Measurements from ENCODE around the gene UVSSA.
"Not testable (repeated sequence)": the region's sequence is repeated elsewhere in the genome, so short reads cannot be mapped to it uniquely, and the experiment has no call there.

UVSSA gene

DNA sequence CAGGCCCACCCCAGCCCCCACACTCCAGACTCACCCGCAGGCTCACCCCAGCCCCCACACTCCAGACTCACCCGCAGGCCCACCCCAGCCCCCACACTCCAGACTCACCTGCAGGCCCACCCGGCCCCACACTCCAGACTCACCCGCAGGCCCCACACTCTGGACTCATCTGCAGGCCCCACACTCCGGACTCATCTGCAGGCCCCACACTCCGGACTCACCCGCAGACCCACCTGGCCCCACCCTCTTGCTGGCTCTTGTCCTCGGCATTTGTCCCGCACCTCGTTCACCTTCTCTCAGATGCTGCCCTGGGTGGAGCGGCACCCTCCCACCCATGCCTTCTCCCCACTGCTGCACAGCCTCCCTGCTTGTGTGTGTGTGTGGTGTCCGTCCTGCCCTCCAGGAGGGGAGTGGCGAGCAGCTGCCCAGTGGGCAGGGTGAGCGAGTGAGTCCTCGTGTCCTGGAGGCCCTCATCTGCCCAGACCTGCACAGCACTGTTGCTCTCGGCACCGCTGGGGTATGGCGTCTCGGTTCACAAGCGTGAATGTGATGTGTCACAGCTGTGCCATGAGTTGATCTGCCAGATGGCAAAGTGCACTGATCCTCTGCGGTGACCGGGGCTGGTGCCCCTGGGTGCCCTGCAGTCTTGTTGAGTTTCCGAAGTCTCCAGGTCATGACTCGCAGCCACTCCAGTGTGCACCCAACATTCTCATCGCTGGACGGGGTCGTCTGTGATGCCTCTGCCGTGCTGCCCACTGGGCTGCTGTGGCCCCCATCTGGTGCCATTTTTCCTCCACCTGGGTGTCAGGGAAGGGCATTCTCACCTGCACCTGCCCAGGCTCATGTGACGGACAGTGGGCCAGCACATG is 29.6 kb upstream of the UVSSA start:
- DNase-seq, result no peak

DNA sequence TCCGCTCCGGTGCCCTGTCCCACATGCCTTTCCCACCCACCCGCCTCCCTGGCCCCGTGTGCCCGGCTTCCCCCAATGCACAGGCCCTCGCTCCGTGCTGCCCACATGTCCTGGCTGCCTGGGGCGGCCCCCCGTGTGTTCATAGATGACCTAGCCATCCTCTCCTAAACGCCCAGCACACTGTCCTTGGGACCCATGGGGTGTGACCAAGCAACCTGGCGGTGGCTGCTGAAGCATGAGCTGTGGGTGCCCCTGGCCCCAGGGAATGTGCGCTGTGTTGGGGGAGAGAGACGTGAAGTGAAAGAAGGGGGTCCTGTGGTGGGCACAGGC is 29.0 kb upstream of the UVSSA start:
- DNase-seq, result no peak

DNA sequence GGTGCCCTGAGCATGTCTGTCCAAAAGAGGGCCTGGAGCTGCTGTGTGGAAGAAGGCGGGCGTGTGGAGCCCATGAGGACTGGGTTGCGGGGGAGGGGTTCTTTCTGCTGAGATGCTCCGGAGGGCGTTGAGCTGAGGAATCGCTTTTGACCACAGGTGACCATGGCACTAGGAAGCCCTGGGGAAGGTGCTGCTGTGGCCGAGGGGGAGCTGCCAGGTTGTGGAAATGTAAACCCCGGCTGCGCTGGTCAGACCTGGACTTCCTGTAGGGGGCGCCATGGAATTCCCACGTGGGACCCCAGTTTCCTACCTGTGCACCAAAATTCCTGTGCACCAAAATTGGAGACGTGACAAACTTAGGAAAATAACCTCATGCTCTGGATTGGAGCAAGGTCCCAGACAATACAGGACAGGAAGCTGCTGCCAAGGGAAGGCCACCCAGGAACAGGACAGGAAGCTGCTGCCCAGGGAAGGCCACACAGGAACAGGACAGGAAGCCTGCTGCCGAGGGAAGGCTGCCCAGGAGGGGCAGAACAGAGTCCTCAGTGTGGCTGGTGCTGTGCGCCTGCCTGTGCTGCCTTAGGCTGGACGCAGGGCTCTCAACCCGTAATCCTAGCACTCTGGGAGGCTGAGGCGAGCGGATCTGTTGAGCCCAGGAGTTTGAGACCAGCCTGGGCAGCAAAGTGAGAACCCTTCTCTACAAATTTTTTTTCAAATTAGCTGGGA is 28.4 kb upstream of the UVSSA start:
- DNase-seq, result no peak

DNA sequence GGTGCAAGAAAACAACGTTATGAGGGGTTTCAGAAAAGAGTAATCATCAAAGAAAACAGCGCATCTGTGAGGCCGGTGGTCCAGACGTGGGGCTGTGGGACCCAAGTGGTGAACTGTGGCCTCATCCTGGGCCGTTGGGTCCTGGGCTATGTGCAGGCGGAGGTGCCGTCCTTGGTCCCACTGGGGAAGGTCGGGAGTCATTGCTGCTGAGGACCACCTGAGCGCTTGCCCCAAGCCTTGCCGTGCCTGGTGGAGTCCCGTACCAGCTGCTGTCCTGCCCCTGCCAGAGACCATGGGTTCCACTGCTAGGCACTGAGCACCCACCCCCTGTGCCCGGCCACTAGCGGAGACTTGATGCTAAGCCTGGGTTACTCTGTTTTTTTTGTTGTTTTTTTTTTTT is 25.5 kb upstream of the UVSSA start:
- no peak for DNase-seq

DNA sequence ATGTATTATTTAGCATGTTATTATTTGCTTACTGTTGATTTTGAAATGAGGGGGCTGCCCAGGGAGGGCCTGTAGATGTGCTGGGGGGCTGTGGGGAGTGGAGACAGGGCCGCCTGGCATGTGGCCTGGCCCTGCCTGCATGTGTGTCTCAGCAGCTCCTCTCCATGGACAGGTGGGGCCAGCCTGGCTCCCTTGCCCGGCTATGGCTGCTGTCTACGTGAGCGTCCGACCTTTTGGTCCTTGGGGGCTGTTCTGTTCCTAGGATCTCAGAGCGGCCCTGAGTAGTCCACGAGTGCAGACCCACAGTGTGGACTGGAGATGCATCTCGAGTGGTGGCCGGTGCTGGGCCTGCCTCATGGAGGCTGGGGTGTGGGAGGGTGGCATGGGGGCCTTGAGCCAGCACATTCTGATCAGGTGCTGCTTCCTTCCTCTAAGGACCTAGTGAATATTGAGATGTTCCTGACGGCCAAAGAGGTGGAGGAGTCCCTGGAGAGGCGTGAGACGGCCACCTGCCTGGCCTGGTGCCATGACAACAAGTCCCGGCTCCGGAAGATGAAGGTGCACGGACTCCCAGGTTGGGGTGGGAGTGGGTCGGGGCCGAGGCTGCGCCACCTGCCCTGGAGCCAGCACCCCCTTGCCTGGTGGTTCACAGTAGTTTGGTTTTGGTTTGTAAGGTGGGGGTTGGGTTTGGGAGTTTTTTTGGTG is 24.9 kb upstream of the UVSSA start:
- no peak for DNase-seq

DNA sequence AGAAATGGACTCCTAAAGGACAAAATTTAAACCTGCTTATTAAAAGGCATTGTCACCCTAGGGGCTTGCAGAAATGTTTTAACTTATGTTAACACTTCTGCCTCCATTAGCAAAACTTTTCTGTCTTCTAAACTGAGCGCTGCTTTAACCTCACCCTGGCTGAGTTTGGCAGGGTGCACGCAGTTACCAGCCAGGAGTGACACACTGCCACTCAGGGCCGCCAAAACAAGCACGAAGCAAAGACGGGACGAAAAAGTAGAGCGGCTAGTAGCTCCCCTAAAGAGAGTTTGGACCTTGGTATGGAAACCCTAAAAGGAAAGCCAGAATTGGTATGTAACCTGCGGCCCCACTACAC is 23.8 kb upstream of the UVSSA start:
- no peak for DNase-seq

DNA sequence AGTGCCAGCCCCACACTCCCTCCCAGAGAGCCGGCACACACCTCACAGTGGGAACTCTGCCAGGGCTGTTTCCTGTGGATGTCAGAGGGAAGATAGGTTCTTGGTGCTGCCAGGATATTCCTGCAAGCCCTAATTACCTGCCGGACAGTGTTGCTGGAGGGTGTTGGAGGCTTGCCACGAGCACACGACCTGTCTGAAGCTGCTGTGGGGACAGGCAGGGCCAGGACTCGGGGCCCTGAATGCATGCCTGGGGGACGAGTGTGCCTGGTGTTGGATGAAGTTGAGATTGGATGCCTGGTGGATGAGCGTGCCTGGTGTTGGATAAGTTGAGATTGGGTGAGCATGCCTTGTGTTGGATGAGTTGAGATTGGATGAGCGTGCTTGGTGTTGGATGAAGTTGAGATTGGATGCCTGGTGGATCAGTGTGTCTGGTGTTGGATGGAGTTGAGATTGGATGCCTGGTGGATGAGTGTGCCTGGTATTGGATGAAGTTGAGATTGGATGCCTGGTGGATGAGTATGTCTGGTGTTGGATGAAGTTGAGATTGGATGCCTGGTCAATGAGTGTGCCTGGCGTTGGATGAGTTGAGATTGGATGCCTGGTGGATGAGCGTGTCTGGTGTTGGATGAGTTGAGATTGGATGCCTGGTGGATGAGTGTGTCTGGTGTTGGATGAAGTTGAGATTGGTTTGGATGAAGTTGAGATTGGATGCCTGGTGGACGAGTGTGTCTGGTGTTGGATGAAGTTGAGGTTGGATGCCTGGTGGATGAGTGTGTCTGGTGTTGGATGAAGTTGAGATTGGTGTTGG is 23.2 kb upstream of the UVSSA start:
- DNase-seq, result no peak

DNA sequence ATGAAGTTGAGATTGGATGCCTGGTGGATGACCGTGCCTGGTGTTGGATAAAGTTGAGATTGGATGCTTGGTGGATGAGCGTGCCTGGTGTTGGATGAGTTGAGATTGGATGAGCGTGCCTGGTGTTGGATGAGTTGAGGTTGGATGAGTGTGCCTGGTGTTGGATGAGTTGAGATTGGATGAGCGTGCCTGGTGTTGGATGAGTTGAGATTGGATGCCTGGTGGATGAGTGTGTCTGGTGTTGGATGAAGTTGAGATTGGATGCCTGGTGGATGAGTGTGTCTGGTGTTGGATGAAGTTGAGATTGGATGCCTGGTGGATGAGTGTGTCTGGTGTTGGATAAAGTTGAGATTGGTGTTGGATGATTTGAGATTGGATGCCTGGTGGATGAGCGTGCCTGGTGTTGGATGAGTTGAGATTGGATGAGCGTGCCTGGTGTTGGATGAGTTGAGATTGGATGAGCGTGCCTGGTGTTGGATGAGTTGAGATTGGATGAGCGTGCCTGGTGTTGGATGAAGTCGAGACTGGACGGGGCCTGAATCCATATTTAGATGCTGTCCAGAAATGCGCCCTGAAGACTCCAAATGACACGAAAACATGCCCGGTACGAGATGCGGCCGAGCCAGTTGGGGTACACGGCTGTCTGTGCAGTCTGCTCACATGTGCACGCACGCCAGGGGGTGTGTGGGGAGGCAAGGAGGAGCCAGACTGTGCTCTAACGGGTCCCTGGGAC is 22.4 kb upstream of the UVSSA start:
- DNase-seq, result not testable (repeated sequence)

DNA sequence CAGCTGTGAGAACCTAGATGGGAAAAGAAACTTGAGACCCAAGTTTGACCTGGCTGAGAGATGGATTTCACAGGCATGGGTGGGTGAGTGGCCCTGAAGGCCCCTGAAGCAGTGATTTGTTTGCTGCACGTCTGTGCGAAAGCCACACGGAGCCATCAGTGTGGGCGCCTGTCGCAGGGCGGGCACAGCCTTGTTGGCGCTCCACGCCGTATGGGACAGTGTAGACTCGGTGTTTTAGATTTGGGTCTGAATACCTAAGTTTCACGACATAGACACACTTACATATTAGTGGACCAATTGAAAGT is 21.9 kb upstream of the UVSSA start:
- no peak for DNase-seq

DNA sequence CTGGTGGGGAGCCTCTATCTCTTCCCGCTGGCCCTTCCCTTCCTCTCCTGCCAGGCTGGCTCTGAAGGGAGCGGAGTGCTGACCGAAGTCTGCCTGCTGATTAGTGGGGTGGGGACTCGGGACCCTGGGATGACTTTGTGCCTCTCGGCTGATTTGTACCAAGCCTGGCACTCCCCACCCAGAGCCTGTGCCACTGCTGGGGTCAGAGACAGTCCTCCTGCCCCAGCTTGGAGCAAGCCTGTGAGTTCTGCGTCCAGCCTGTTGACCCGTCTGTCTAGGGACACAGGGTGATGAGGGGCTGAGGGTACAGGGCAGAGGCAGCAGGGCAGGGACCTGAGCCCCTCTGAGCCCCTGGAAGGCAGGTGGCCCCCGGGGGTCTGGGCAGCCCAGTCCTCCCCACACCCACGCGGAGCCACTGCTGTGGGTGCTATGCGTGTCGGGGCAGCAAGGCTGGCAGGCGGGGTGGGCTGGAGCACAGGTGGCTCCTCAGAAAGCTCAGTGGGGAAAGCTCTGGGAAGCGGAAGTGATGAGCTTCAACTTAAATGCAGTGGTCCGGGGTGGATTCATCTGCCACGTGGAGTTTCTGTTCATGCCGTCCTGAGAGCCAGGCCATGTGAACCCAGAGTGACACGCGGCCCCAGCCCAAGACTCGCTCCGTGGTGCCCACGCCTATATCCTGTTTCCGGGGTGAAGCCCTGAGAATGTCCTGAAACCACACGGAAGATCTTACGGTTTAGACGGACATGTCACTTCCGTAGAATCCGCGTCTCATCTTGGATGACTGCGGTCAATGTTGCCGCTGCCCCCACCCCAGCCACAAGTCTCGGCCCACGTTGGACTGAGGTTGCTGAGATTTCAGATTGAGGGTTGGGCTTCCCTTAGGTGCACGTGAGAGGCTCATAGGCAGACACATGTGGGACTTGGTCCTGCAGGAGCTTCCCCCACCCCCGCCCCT is 21.1 kb upstream of the UVSSA start:
- DNase-seq, result no peak

DNA sequence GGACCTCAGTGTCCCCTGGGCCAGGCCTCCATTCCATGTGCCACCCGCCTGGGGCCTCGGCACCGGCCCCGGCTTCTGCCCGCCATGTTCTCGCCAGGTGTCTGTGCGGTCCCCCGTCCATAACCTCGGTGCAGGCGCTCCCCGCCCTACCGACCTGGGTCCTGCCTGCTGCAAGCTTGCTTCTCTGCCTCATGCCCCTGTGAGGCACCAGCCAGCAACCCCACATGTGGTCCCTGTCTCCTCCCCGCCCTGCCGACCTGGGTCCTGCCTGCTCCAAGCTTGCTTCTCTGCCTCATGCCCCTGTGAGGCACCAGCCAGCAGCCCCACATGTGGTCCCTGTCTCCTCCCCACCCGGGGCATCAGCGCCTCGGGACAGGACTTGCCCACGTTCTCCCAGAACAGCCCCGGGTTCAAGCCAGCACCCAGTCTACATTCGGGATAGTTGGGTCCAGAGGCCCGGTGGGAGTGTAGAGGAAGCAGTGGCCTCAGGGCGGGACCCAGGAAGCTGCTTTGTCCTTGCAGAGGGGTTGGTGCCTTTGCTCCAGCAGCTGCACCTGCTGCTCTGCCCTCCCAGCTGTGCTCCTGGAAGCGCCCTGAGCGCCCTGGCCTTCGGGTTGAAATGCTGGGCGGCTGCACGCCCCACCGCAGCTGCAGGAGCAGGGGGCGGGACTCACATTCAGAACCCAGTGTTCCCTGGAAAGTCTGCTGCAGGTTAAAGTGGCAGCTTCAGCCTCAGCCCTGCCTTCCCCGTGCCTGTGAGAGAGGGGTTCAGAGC is 20.1 kb upstream of the UVSSA start:
- DNase-seq, result no peak

DNA sequence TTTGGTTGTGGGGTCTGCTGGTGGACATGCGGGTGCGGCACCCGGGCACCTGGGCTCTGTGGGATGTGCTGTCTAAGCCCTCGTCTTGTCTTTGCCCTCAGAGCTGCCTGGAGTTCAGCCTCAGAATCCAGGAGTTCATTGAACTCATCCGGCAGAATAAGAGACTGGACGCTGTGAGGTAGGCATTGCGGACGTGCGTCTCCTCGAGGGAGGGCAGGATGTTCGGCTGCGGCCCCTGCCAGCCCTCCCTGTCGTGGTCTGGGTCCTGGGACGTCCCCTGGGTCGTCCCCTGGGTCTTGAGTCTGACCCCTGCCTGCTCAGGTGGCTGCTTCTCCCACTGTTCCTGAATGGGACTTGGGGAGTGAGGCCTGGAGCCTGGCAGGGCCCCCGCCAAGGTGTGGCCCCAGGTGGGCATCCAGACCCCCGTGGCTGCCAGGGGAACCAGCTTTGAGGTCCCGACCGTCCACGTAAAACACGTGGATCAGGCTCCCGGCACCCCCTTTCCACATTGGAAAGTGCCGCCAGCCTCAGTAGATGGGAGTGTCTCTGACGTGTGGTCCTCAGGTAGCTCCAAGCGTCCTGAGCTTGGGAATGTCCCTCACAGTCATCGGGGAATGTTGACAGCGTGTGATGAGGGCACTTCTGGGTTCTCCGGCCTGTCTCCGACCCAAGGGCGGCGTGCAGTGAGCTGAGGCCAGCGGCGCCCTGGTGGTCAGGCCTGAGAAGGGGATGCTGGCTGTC is 19.3 kb upstream of the UVSSA start:
- no peak for DNase-seq

DNA sequence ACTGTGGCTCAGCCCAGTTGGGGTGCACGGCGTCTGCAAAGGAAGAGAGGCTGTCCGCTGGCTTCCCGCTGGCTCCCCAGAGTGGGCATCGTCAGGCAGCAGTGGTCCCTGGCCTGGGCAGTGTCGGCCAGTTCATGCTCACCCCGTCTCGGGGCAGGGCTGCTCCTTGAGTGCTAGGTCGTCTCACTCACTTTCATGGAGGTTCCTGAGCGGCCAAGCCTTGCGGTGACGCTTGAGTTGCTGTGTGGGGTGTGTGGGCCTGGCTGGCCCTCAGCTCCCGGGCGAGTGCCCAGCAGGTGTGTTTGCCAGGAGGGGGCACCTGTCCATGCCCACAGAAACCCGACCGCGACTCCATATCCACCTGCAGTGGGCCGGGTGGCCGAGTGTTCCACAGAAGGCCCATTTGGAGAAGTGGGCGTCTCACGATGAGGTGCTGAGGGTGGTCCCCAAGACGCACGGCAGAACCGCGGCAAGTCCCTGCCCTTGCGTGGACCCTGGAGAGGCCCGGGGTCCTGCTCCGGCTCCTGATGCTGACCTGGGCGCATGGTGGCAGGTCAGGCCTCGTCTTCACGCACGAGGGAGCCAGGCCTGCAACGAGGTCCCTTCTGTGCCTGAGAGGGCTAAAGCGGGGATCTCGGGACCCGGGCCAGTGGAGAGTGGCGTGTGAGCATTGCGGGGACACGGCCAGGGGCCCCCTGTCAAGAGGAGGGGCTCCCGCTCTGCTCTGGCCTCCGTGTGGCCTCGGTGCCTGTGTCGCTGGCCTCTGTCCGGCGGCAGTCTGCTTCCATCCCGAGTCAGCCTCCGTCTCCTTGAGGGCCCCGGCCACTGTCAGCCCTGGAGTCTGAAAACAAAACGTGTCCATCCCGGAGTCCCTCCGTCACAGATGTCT is 18.5 kb upstream of the UVSSA start:
- DNase-seq, result no peak

DNA sequence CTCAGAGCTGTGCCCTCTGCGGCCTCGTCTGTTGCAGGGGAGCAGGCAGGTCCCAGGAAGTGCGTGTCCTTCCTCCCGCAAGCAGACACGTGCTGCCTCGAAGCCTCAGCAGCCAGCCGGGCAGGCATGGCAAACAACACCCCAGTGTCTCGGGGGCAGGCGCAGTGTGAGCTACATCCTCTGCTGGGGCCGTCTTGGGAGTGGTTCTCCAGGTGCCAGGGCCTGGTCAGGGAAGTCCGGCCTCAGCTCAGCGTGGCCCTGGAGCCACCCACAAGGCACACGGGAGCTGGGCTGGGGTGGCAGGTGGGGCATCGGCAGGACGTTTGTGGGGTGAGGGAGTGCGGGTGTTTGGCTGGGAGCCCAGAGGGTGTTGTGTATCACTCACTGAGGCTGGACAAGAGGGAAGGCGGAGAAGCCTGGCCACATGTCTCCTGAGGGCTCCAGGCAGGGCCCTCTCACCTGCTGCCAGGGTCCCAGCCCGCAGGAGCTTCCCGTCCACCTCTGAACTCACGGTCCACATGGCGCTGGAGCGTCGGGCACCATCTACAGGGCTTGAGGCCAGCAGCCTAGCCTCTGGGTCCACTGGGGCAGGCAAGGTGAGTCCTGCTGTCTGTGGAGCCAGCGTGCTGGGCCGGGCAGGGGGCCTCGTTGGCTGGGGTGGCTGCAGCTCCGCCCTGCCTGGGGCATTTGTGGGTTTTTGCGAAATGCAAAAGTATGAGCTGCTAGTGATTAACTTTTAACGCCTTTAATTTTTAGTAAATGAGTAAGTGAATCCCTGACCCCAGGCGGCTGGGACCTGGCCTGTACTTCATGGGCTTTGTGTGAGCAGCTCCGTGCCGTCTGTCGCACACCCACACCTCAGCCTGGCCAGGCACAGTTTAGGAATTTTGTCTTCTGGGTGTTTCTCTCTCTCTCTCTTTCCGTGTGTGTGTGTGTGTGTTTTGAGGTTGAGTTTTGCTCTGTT is 17.3 kb upstream of the UVSSA start:
- DNase-seq, result no peak

DNA sequence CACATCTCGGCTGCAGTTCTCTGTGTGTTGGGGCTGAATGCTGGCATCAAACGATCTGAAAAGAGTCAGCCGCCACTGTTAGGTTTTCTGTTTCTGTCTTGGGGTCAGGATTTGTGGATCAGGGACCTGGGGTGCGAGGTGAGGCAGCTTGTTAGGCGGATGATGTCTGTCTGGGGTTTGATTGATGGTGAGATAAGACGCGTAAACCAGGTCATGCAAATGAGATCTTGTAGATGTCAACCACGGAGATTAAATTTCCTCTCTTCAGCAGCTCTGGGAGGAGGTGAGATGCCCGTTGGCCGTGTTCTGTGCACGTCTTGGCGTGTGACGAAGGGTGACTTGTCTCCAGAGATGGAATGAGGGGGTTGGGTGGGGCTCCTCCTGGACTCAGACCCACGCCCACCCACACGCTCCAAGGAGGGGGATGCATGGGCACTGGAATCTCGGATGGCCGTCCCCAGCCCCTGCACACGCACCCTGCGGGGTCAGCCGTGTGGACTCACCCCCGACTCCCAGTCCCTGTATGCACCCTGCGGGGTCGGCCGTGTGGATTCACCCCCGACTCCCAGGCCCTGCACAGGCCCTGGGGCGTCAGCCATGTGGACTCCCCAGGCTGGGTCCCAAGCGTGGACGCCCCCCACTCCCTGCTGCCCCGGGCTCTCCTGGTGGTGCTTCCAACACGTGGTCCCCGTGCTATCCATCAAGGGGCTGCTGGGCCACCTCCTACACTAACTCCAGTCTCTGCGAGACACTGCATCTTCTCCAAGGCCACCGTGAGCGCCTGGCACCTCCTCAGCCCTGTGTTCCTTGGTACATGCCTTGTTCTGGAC is 16.0 kb upstream of the UVSSA start:
- DNase-seq, result no peak

DNA sequence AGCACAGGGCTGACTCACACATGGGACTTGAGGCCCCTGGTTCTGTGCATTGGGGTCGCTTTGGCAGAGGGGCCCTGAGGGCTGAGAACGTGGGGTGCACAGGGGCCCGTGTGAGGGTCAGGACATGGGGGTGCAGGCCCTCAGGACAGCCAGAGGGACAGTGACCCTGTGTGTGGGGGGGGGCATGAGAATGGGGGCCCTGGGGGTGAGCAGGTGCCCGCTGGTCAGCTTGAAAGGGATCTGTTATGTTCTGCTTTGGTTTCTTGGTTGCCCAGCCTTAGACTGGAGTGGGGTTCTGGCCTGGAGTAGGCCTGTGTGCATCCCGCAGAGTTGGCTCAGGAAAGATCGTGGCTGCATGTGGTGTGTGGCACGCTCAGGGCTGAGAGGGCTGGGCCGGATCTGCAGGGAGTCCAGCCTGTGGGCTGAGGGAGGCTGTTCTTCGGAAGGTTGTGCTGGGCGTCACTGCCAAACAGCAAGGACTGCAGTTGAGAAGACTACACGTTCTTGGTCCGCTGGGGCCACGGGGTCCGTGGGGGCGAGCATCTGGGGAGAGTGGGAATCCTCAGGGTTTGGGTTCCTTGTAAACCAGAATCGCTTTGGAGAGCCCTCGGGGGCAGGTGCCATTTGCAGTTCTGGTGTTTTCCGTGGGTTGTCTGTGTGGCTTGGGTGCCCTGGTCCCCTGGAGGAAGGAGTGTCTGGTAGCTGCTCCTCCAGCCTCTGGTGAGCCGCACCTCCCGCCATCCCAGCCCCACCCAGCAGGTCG is 15.2 kb upstream of the UVSSA start:
- DNase-seq, result no peak

All from NCI-H1436 treated with DMSO at 0.1 percent for 48 hours (cell line).